ENCODE results near the gene BEST3. TPM values are rescaled to one million over a fixed set of nuclear protein-coding genes. Genes with fewer than 3 reads are reported as not detected.

BEST3 gene
- total RNA-seq, 1 donor from 2014 or later = 0.77 TPM

GRCh38 chr12:69639400-69640016 is 59.6 kb downstream of the BEST3 start:
- no peaks in the 10 kb centered on the region for H3K36me3 Mint-ChIP-seq
- H3K4me3 Mint-ChIP-seq = no peak overlapping the region
- H3K9me3 Mint-ChIP-seq = no peaks in the 10 kb centered on the region
- no peaks in the 10 kb centered on the region for H3K4me1 Mint-ChIP-seq (ENCODE audit: unreplicated experiment)
- no peak overlapping the region for H3K27ac Mint-ChIP-seq
- no peak for DNase-seq (ENCODE audit: extremely low spot score, unreplicated experiment)
- peak; percentile 93 for TF ChIP-seq CTCF (conservative IDR thresholded peaks at IDR 0.05)
- H3K27me3 Mint-ChIP-seq = no peaks in the 10 kb centered on the region

- TF ChIP-seq CTCF (conservative IDR thresholded peaks at IDR 0.05) = peak; percentile 46
- Mint-ChIP-seq H3K27me3 (no peaks in the 10 kb centered on the region), H3K27ac (no peak overlapping the region), H3K36me3 (no peaks in the 10 kb centered on the region), H3K4me3 (no peak overlapping the region), H3K9me3 (no peaks in the 10 kb centered on the region), H3K4me1 (ENCODE audit: unreplicated experiment) (no peaks in the 10 kb centered on the region)
- DNase-seq (ENCODE audit: extremely low spot score, unreplicated experiment) = no peak
Observed at GRCh38 chr12:69633061-69633460, 66.0 kb downstream of the BEST3 start.

GRCh38 chr12:69630191-69630590 is 68.9 kb downstream of the BEST3 start:
- Mint-ChIP-seq H3K27ac (no peak overlapping the region), H3K4me3 (no peak overlapping the region), H3K4me1 (ENCODE audit: unreplicated experiment) (no peaks in the 10 kb centered on the region), H3K27me3 (no peaks in the 10 kb centered on the region), H3K9me3 (no peaks in the 10 kb centered on the region), H3K36me3 (no peaks in the 10 kb centered on the region)
- no peak for DNase-seq (ENCODE audit: extremely low spot score, unreplicated experiment)
- peak; percentile 40 for TF ChIP-seq CTCF (conservative IDR thresholded peaks at IDR 0.05)

GRCh38 chr12:69627501-69627900 is 71.6 kb downstream of the BEST3 start:
- Mint-ChIP-seq H3K36me3 (no peaks in the 10 kb centered on the region), H3K9me3 (no peaks in the 10 kb centered on the region), H3K27me3 (peaks cover 3% of the 10 kb centered on the region), H3K27ac (no peak overlapping the region), H3K4me3 (no peak overlapping the region), H3K4me1 (ENCODE audit: unreplicated experiment) (no peaks in the 10 kb centered on the region)
- TF ChIP-seq CTCF (conservative IDR thresholded peaks at IDR 0.05) = no peak
- no peak for DNase-seq (ENCODE audit: extremely low spot score, unreplicated experiment)

GRCh38 chr12:69623970-69624369 is 75.1 kb downstream of the BEST3 start:
- TF ChIP-seq CTCF (conservative IDR thresholded peaks at IDR 0.05) = no peak

GRCh38 chr12:69621551-69621950 is 77.6 kb downstream of the BEST3 start:
- Mint-ChIP-seq H3K9me3 (no peaks in the 10 kb centered on the region), H3K4me3 (no peak overlapping the region), H3K27ac (no peak overlapping the region), H3K36me3 (no peaks in the 10 kb centered on the region), H3K27me3 (peaks cover 3% of the 10 kb centered on the region), H3K4me1 (ENCODE audit: unreplicated experiment) (no peaks in the 10 kb centered on the region)
- TF ChIP-seq CTCF (conservative IDR thresholded peaks at IDR 0.05) = no peak
- DNase-seq (ENCODE audit: extremely low spot score, unreplicated experiment) = no peak

More at GRCh38 chr12:69623970-69624369, 75.1 kb downstream of the BEST3 start:
- H3K27ac Mint-ChIP-seq = no peak overlapping the region
- no peak overlapping the region for H3K4me3 Mint-ChIP-seq
- no peaks in the 10 kb centered on the region for H3K36me3 Mint-ChIP-seq
- no peak for DNase-seq (ENCODE audit: extremely low spot score, unreplicated experiment)
- H3K27me3 Mint-ChIP-seq = peaks cover 3% of the 10 kb centered on the region
- no peaks in the 10 kb centered on the region for H3K4me1 Mint-ChIP-seq (ENCODE audit: unreplicated experiment)
- H3K9me3 Mint-ChIP-seq = no peaks in the 10 kb centered on the region
